Renal cortex interstitium (tissue), 11 donors: ENCODE results near the gene HAGH. TPM values are rescaled to one million over a fixed set of nuclear protein-coding genes. Genes with fewer than 3 reads are reported as not detected.

Source experiments
- DNase-seq, 11 donors: peaks; one replicate each; pipeline ENCODE4 v3.0.0-alpha.2; 2013; ENCODE audit warnings: low read depth in 9 of 11, low spot score in 4 of 11; ENCODE audit errors: extremely low read depth in 1 of 11
- polyA plus RNA-seq, 3 donors: library from polyadenylated mRNA; unstranded; fragments of 120-200 nt; gene quantifications; one replicate each; pipeline ENCODE4 v1.2.1, GENCODE V29; 2013; ENCODE audit not compliant: insufficient read length in 3 of 3

Gene HAGH
- polyA plus RNA-seq, 3 donors: 31.3 to 43.8 (median 42.3) TPM

DNA sequence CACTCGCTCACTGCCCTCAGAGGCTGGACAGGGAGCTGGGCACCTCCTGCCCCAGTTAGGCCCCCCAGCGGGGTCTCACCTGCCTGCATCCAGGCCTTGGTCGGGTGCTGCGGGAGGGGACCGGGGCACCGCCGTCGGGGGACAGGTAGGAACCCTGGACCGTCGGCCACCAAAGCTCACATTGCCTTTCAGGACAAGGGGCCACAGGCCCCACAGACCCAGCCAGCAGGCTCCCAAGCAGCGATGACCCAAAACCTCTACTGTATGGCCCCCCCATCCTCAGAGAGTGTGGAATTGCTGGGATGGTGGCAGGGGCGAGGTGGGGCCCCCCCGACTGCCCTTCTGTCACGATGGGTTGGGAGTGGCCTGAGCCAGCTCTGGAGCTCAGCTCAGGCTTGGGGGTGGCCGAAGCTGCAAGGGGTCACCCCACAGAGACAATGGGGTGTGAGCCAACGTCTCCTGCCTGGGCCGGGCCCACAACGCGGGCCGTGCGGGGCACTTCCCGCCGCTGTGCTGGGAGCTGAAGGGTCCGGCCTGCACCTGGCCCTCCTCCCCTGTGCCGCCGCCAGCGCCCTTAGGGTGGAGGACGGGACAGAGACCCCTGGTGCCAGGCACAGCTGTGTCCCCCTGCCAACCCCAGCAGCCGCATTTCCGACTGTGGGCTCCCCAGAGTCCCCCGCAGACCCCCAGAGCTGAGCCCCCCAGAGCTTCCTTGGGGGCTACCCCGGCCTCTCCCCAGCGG lies 33.6 kb downstream of the HAGH start:
- DNase-seq: no peak

DNA sequence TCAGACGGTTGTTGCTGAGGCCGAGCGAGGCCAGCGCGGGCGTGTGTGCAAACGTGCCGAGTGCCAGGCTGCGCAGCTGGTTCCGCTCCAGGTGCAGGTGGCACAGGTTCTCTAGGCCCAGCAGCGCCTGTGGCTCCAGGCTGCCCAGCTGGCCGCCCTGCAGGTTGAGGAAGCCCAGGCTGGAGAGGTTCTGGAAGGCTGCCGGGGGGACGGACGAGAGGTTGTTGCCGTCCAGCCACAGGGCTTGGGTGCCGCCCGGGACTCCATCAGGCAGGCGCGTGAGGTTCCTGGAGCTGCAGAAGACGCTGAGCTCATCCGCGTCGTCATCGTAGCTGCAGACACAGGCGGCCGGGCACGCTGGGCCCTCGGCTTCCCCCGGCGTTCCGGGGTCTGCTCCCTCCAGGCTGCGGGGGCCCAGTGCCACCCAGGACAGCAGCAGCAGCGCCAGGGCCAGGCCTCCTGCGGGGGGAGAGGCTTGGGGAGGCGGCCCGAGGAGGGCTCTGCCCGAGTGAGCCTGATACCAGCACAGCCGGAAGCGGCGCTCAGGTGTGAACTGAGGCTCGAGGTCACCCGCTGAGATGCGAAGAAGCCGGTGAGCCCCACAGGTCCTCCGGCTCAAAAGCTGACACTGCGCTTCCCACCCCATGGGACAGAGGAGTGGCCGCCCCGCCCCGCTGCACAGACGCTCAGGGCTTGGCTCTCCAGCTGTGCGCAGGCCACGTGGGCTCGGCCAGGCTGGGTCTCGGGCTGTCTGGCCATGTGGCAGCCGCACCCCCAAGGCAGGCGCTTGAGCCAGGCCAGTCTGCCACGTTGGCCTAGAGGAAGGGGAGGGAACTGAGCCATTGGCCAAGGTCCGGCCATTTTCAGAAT lies 34.4 kb downstream of the HAGH start:
- DNase-seq: no peak

GRCh38 chr16:1791256-1791942 lies 35.2 kb downstream of the HAGH start:
- DNase-seq: no peak

GRCh38 chr16:1790611-1791255 lies 35.9 kb downstream of the HAGH start:
- no peak for DNase-seq

GRCh38 chr16:1790261-1790610 lies 36.4 kb downstream of the HAGH start:
- no peak for DNase-seq

DNA sequence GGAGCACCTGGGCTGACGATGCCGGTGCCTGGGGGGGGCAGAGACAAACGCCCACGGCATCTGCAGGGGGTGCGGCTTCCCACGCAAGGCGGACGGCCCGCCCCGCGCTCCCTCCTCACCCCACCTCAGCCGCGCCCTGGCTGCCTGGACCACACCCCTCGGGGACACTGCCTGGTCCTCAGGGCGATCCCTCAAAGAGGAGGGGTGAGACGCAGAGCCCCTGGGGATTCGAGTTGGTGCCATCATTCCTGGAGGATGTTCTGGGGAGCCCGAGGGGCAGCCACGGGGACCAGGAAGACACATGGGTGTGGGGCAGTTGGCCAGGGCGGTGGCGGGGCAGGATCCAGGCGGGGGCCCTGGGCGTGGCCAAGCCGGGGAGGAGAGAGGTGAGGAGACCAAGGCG lies 37.0 kb downstream of the HAGH start:
- no peak for DNase-seq

GRCh38 chr16:1788708-1789100 lies 37.9 kb downstream of the HAGH start:
- no peak for DNase-seq

DNA sequence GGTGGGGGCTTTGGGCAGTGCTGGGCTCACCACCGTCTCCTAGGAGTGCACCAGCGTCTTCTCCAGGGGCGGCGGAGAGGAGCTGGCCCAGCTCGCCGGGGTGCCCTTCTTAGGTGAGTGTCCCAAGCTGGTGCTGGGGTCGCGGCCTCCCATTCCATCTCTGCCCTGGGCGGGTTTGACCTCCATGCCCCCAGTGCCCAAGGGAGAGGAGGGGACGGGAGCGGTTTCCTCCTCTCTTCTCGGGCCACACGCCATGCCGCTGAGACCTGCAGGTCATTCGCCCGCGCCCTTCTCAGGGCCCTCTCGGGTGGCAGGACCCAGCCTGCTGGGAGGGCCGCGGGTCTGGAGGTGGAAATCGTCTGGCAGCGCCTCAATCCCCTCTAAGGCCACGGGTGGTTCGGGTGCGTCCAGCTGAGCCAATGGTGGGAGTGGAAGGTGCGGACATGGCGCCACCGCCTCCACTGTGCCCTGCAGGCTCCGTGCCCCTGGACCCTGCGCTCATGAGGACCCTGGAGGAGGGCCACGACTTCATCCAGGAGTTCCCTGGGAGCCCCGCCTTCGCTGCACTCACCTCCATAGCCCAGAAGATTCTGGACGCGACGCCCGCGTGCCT lies 38.4 kb downstream of the HAGH start:
- no peak for DNase-seq

DNA sequence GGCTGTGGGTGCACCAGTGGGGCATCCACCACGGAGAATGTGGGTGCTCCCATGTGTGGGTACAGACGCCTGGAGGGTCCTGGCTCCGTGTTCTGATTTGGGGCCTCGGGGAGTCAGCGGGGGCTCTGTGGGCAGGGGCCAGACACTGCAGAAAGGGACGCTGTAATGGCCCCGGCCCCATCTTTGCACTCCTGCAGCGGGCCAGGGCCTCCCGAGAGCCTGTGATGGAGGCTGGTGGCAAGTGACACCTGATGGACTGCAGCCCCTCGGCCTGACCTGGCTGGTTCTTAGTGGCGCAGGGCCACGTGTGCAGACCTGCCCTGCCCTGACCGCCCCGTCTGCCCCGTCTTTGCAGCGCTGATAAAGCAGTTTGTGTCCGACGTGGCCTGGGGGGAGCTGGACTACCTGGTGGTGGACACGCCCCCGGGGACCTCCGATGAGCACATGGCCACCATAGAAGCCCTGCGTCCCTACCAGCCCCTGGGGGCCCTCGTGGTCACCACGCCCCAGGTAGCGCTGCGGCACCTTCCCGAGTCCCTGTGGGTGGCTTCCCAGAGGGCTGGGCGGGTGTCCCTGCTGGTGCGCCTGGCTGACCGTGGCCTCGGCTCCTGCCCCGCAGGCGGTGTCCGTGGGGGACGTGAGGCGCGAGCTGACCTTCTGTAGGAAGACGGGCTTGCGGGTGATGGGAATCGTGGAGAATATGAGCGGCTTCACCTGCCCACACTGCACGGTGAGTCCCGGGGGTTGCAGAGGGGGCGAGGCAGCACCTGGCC lies 39.1 kb downstream of the HAGH start:
- no peak for DNase-seq

GRCh38 chr16:1787056-1787321 lies 39.6 kb downstream of the HAGH start:
- DNase-seq: no peak

DNA sequence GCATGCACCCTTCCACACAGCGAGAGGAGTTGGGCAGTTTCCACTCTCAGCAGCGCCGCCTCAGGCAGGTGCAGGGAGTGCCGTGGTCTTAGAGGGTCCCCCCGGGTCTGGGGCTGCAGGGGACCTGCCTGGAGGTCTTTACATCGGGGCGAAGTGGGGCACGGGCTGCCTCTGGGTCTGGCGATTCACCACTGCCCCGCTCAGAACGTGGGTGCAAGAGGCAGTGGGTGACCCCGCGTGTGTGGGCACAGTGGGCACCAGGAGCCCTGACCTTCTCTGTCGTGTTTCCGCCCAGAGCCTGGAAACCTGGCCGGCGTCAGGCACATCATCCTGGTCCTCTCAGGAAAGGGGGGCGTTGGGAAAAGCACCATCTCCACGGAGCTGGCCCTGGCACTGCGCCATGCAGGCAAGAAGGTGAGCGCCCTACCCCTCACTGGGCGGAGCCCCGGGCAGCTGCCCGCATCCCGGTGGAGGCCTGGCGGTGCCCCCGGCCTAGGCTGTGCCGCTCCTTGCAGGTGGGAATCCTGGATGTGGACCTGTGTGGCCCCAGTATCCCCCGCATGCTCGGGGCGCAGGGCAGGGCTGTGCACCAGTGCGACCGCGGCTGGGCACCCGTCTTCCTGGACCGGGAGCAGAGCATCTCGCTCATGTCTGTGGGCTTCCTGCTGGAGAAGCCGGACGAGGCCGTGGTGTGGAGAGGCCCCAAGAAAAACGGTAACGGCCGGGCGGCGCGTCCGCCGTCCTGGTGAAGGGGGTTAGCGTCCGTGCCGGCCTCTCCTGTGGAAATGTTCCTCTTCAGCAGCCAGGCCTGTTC lies 40.2 kb downstream of the HAGH start:
- no peak for DNase-seq

DNA sequence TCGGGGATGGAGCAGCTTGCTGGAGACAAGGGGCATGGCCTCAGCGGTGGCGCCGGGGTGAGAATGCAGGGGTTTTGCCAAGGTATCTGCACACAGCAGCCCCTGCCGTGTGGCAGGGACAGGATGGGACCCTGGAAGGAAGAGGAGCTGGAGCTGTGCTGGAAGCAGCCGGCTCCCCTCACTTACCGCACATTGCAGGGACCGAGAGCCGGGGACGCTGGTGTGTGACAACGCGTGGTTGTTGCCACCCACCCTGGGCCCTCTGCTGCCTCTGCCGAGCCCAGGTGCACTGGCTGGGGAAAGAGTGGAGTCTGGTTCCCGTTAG lies 40.8 kb downstream of the HAGH start:
- no peak for DNase-seq

DNA sequence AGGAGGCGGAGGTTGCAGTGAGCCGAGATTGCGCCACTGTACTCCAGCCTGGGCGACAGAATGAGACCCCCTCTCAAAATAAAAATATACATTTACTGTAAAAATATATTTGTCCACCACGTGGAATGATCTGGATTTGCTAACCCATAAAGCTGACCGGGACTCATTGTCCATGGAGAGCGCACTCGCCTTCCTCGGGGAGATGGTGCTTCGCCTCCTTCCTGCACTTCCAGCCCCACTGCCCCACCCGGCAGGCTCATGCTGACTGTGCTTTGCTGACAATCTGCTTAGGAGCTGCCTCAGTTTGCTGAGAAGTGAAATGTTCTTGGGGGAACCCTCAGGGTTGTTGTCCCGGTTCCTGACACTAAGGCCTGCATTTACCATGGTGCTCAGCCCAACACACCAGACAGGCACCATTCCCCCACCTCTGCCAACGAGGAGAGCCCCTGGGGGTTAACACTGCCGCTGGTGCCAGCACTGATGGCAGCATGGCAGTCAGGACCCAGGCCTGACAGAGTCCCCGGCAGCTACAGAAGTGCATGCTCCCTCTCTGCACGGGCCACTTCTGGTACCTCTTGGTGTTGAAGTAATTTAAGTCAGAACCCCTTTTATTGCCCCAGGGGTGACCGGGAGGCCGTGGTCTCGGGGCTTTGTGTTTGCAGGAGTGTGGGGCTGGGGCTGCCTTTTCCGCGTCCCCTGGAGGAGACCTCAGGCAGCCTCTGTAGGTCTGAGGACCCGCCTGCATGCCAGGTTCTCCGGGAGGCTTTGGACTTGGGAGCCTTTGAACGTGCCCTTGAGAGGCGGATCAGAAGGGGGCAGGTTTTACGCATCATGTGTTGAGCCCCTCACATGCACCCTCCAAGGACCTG lies 41.4 kb downstream of the HAGH start:
- DNase-seq: no peak

DNA sequence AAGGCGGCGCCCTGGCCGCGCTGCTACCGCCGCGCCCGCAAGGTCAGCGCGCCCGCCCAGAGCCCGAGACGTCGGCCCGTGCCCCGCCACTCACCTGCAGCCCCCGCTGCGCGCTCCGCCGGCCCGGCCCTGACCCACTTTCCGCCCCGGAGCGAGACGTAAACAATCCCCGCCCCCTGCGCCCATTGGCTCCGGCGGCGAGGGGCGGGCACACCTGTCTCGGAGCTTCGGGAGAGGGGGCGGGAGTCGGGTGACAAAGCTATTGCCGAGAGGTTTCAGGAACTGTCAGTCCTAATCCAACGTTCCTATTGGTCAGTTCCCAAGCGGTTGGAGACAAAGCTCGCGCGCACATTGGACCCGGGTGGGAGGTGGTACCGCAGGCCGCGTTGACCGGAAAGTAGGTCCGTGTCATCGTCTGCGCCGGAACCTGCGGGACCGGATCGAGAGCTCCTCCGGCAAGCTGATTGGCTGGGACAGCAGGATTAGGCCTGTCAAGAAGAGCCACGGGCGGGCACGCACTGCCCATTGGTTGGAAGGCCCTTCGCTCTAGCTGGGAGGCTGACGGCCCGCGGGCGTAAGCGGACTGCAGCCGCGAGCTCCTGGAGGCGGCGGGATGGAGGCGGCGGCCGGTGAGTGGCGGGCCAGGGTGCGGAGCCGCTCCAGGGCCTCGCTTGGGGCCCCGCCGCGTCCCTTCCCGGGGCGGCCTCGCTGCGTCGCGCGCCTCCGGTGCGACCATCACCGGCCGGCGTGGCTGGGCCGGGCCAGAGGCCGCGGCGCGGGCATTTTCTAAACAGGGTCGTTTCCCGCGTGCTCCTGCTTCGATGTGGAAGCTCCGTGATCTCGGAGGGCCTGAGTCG lies 44.0 kb downstream of the HAGH start, which contains the start of the genes NUBP2 and SPSB3:
Gene NUBP2, plus strand, starts transcription at position 553 of the 857 bp plus-strand sequence. Its CDS starts 61 bp downstream, at position 614.
Gene SPSB3, minus strand, starts transcription at position 164 of the 857 bp plus-strand sequence. CDS start 1,088 bp downstream, outside the sequence.
- DNase-seq: peak; percentile 98 to 100 (median 100)

GRCh38 chr16:1781758-1782407 lies 44.7 kb downstream of the HAGH start:
- DNase-seq: no peak
